IPS DF 4.7 (cell line): ENCODE results near the gene PEF1.

Experiments used
- DNase-seq: peaks from one replicate; pipeline ENCODE4 v3.0.0-alpha.2; 2013; ENCODE audit warnings: low spot score; ENCODE audit errors: extremely low read depth

The PEF1 gene

GRCh38 chr1:31585736-31586365 is 58.8 kb downstream of the PEF1 start:
- no peak for DNase-seq

- DNase-seq: no peak
Observed at GRCh38 chr1:31584869-31585735, 59.6 kb downstream of the PEF1 start.

GRCh38 chr1:31583995-31584868 is 60.4 kb downstream of the PEF1 start:
- DNase-seq: no peak

- no peak for DNase-seq
Observed at GRCh38 chr1:31583082-31583994, 61.3 kb downstream of the PEF1 start.

- no peak for DNase-seq
Observed at GRCh38 chr1:31581821-31582810, 62.6 kb downstream of the PEF1 start.

- DNase-seq: no peak
Observed at GRCh38 chr1:31580891-31581603, 63.6 kb downstream of the PEF1 start.

GRCh38 chr1:31580513-31580870 is 64.2 kb downstream of the PEF1 start:
- no peak for DNase-seq
